GM23338 (cell line): ENCODE measurements around the gene NEK10. TPM values are rescaled to one million over a fixed set of nuclear protein-coding genes. Genes with fewer than 3 reads are reported as not detected.

Source experiments
- ATAC-seq: fragments of 200-7000 bp; cut with Tn5 transposase; 3 replicates; pipeline ENCODE4 v1.9.1; 2020
- DNase-seq: peaks from one replicate; pipeline ENCODE4 v3.0.0-alpha.2; 2015; ENCODE audit warnings: low spot score
- H2AFZ ChIP-seq: fragments of 200-600 bp; sonication (generic); 2 replicates; pipeline ENCODE4 v1.8.0; 2016; ENCODE audit warnings: antibody characterized with exemption, mild to moderate bottlenecking, moderate library complexity
- H3F3A ChIP-seq: fragments of 200-600 bp; sonication (generic); replicated peaks from 2 replicates; pipeline ENCODE4 v1.8.0; 2017; ENCODE audit warnings: antibody characterized with exemption, mixed run types, low read depth
- H3K27ac ChIP-seq: fragments of 200-600 bp; sonication (generic); 2 replicates; pipeline ENCODE4 v1.6.1; 2016; ENCODE audit warnings: low read depth
- H3K27me3 ChIP-seq: fragments of 200-600 bp; sonication (generic); 2 replicates; pipeline ENCODE4 v1.8.0; 2016; ENCODE audit warnings: mild to moderate bottlenecking, mixed run types, moderate library complexity; ENCODE audit not compliant: insufficient read depth
- H3K36me3 ChIP-seq: fragments of 200-600 bp; sonication (generic); 2 replicates; pipeline ENCODE4 v1.8.0; 2016; ENCODE audit warnings: mild to moderate bottlenecking; ENCODE audit not compliant: insufficient read depth
- H3K4me1 ChIP-seq: fragments of 200-600 bp; sonication (generic); 2 replicates; pipeline ENCODE4 v1.8.0; 2016; ENCODE audit warnings: mild to moderate bottlenecking, moderate library complexity; ENCODE audit not compliant: insufficient read depth
- H3K4me2 ChIP-seq: fragments of 200-600 bp; sonication (generic); 2 replicates; pipeline ENCODE4 v1.7.1; 2017; ENCODE audit warnings: mixed run types
- H3K4me3 ChIP-seq: fragments of 200-600 bp; sonication (generic); 2 replicates; pipeline ENCODE4 v1.6.1; 2016; ENCODE audit warnings: mixed run types
- H3K79me2 ChIP-seq: fragments of 200-600 bp; sonication (generic); replicated peaks from 2 replicates; pipeline ENCODE4 v1.8.0; 2017; ENCODE audit warnings: mild to moderate bottlenecking; ENCODE audit not compliant: insufficient read depth
- H3K9me2 ChIP-seq: fragments of 200-600 bp; sonication (generic); 2 replicates; pipeline ENCODE4 v1.8.0; 2017; ENCODE audit not compliant: insufficient read depth
- H4K20me1 ChIP-seq: fragments of 200-600 bp; sonication (generic); replicated peaks from 2 replicates; pipeline ENCODE4 v1.8.0; 2017; ENCODE audit warnings: mild to moderate bottlenecking; ENCODE audit not compliant: insufficient read depth
- H3K27ac Mint-ChIP-seq: 2 replicates; pipeline ENCODE4 v1.8.0; 2020; ENCODE audit warnings: inconsistent platforms, mild to moderate bottlenecking, moderate library complexity, mixed read lengths
- H3K27me3 Mint-ChIP-seq: 3 replicates; pipeline ENCODE4 v1.8.0; 2022; ENCODE audit warnings: low read depth, mild to moderate bottlenecking, moderate library complexity, mixed read lengths, inconsistent platforms; ENCODE audit not compliant: insufficient read depth, poor library complexity
- H3K36me3 Mint-ChIP-seq: 3 replicates; pipeline ENCODE4 v1.8.0; 2021; ENCODE audit warnings: low read depth, mild to moderate bottlenecking, inconsistent platforms, moderate library complexity, mixed read lengths
- H3K4me1 Mint-ChIP-seq: 3 replicates; pipeline ENCODE4 v1.8.0; 2020; ENCODE audit warnings: mild to moderate bottlenecking, inconsistent platforms, mixed read lengths
- H3K4me3 Mint-ChIP-seq: 3 replicates; pipeline ENCODE4 v1.8.0; 2021; ENCODE audit warnings: moderate library complexity, mild to moderate bottlenecking, inconsistent platforms, mixed read lengths
- H3K9me3 Mint-ChIP-seq: 3 replicates; pipeline ENCODE4 v1.8.0; 2020; ENCODE audit warnings: moderate library complexity, mild to moderate bottlenecking, inconsistent platforms, mixed read lengths
- CREB1 ChIP-seq: fragments of 250-450 bp; sonication (Bioruptor Pico); IDR thresholded peaks from 2 replicates; pipeline ENCODE4 v1.5.0; 2020; ENCODE audit warnings: low read depth, mild to moderate bottlenecking, moderate library complexity
- EZH2 ChIP-seq: fragments of 200-600 bp; sonication (generic); IDR thresholded peaks from one replicate; pipeline ENCODE4 v1.8.0; 2017; ENCODE audit warnings: antibody characterized with exemption, mild to moderate bottlenecking, low read depth; ENCODE audit not compliant: unreplicated experiment
- EZH2phosphoT487 ChIP-seq: fragments of 200-600 bp; sonication (generic); IDR thresholded peaks from one replicate; pipeline ENCODE4 v1.8.1; 2018; ENCODE audit warnings: antibody characterized with exemption; ENCODE audit not compliant: unreplicated experiment
- JUNB ChIP-seq: IDR thresholded peaks from one replicate; pipeline ENCODE4 v1.6.1; 2016; ENCODE audit warnings: antibody characterized with exemption; ENCODE audit not compliant: unreplicated experiment
- NANOG ChIP-seq: IDR thresholded peaks from 2 replicates; pipeline ENCODE4 v1.6.1; 2016; ENCODE audit warnings: antibody characterized with exemption, borderline replicate concordance
- REST ChIP-seq: IDR thresholded peaks from one replicate; pipeline ENCODE4 v1.6.1; 2018; ENCODE audit warnings: antibody characterized with exemption; ENCODE audit not compliant: unreplicated experiment
- STAT1 ChIP-seq: IDR thresholded peaks from one replicate; pipeline ENCODE4 v1.6.1; 2016; ENCODE audit warnings: antibody characterized with exemption; ENCODE audit not compliant: unreplicated experiment
- ZNF114 ChIP-seq: fragments of 250-450 bp; sonication (Bioruptor Pico); IDR thresholded peaks from 2 replicates; pipeline ENCODE4 v1.5.0; 2020; ENCODE audit warnings: mild to moderate bottlenecking, moderate library complexity
- ZNF462 ChIP-seq: fragments of 250-450 bp; sonication (Bioruptor Pico); IDR thresholded peaks from 2 replicates; pipeline ENCODE4 v1.5.0; 2020; ENCODE audit warnings: mild to moderate bottlenecking, moderate library complexity
- polyA plus RNA-seq: library from polyadenylated mRNA; unstranded; fragments of >200 nt; fragmentation: Nextera tagmentation; extraction: Ambion mirVana; gene quantifications from 2 replicates; pipeline ENCODE4 v1.2.1, GENCODE V29; 2016
- total RNA-seq: library from RNA; depleted of rRNA; stranded (reverse); fragments of >200 nt; shearing (Covaris generic); gene quantifications from 2 replicates; pipeline ENCODE4 v1.2.3, GENCODE V29; 2014

NEK10 gene
- total and polyA plus RNA-seq, 2 experiments from 2014 or later, result 0.55 to 2.0 TPM

GRCh38 chr3:27184261-27184660 lies 184.9 kb downstream of the NEK10 start (continued):
- TF ChIP-seq ZNF462 (CRISPR knock-in tag) (no peak), JUNB (no peak), CREB1 (CRISPR knock-in tag) (no peak), STAT1 (no peak), NANOG (no peak), ZNF114 (CRISPR knock-in tag) (no peak)

- DNase-seq, result no peak
- ATAC-seq, result no peak
Measured at GRCh38 chr3:27176256-27176655, 192.9 kb downstream of the NEK10 start.

More at GRCh38 chr3:27176256-27176655, 192.9 kb downstream of the NEK10 start:
- Mint-ChIP-seq H3K4me3 (no peak overlapping the region), H3K9me3 (no peaks in the 10 kb centered on the region), H3K36me3 (no peaks in the 10 kb centered on the region), H3K27ac (no peak overlapping the region), H3K27me3 (no peaks in the 10 kb centered on the region), H3K4me1 (no peaks in the 10 kb centered on the region)
- Histone ChIP-seq H3K36me3 (no peaks in the 10 kb centered on the region), H3K27me3 (no peaks in the 10 kb centered on the region), H3K79me2 (no peaks in the 10 kb centered on the region), H3F3A (no peaks in the 10 kb centered on the region), H3K27ac (no peak overlapping the region), H3K4me3 (no peak overlapping the region), H3K4me2 (no peak overlapping the region), H3K4me1 (no peaks in the 10 kb centered on the region), H3K9me2 (no peaks in the 10 kb centered on the region), H2AFZ (no peak overlapping the region), H4K20me1 (no peaks in the 10 kb centered on the region)
- TF ChIP-seq EZH2 (no peak), REST (no peak), STAT1 (no peak), ZNF114 (CRISPR knock-in tag) (no peak), EZH2phosphoT487 (no peak)
